Measurements from ENCODE around the gene CRB1. TPM values are rescaled to one million over a fixed set of nuclear protein-coding genes. Genes with fewer than 3 reads are reported as not detected.

Gene CRB1
- total and polyA plus RNA-seq, 9 of the 15 experiments (the other 6 are each of a cell fraction or from before 2014, with no cell fraction given), result 0.04 to 0.10 TPM; not detected in 7

GRCh38 chr1:197469620-197470210 lies 201.7 kb downstream of the CRB1 start (continued):
- TF ChIP-seq ZBTB11 (CRISPR knock-in tag; IDR thresholded peaks at IDR 0.05) (no peak), ZNF395 (CRISPR knock-in tag; IDR thresholded peaks at IDR 0.05) (no peak), NUFIP1 (IDR thresholded peaks at IDR 0.05; ENCODE audit: partially characterized antibody) (no peak), NFXL1 (CRISPR knock-in tag; IDR thresholded peaks at IDR 0.05) (no peak), FOXK1 (CRISPR knock-in tag; IDR thresholded peaks at IDR 0.05; ENCODE audit: borderline replicate concordance) (no peak), ZNF239 (CRISPR knock-in tag; IDR thresholded peaks at IDR 0.05) (no peak), EWSR1 (IDR thresholded peaks at IDR 0.05; ENCODE audit: borderline replicate concordance, low read depth, partially characterized antibody) (no peak), CBFA2T2 (conservative IDR thresholded peaks at IDR 0.05) (peak; percentile 28; the same call in 1 of the 2 replicates), ZFP91 (CRISPR knock-in tag; IDR thresholded peaks at IDR 0.05) (no peak), SRSF9 (IDR thresholded peaks at IDR 0.05; ENCODE audit: borderline replicate concordance, low read depth, low read length) (no peak), SIN3B (IDR thresholded peaks at IDR 0.05; ENCODE audit: low read depth) (no peak), POLR3A (IDR thresholded peaks at IDR 0.05; ENCODE audit: borderline replicate concordance, extremely low read depth, insufficient read depth, insufficient read length) (no peak), ZNF561 (CRISPR knock-in tag; conservative IDR thresholded peaks at IDR 0.05) (no peak), ARID4B (CRISPR knock-in tag; IDR thresholded peaks at IDR 0.05) (no peak), TOE1 (IDR thresholded peaks at IDR 0.05; ENCODE audit: borderline replicate concordance) (peak; percentile 29; the same call in 1 of the 2 replicates), TOE1 (CRISPR knock-in tag; IDR thresholded peaks at IDR 0.05; ENCODE audit: borderline replicate concordance, low read depth) (no peak)
